Nephron (organoid): ENCODE results near the gene BANF2.

Experiments
- H3K27ac Mint-ChIP-seq, 3 experiments: 2 replicates each; pipeline ENCODE4 v1.8.0; 2020; ENCODE audit warnings: mixed read lengths in 3 of 3, mild to moderate bottlenecking in 2 of 3, moderate library complexity in 1 of 3
- H3K27me3 Mint-ChIP-seq: 2 replicates; pipeline ENCODE4 v1.8.0; 2021; ENCODE audit warnings: low read depth, mild to moderate bottlenecking, moderate library complexity, mixed read lengths
- H3K36me3 Mint-ChIP-seq: 2 replicates; pipeline ENCODE4 v1.8.0; 2020; ENCODE audit warnings: low read depth, mixed read lengths
- H3K4me1 Mint-ChIP-seq: 2 replicates; pipeline ENCODE4 v1.8.0; 2020; ENCODE audit warnings: mixed read lengths
- H3K4me3 Mint-ChIP-seq, 3 experiments: 2 replicates each; pipeline ENCODE4 v1.8.0; 2020; ENCODE audit warnings: mild to moderate bottlenecking in 3 of 3, mixed read lengths in 3 of 3, moderate library complexity in 2 of 3
- H3K9me3 Mint-ChIP-seq: 2 replicates; pipeline ENCODE4 v1.8.0; 2020; ENCODE audit warnings: mixed read lengths
- CTCF ChIP-seq, 3 experiments: fragments of 200-600 bp; sonication (generic); IDR thresholded peaks; one replicate each; pipeline ENCODE4 v1.5.0; 2021; ENCODE audit warnings: antibody characterized with exemption in 3 of 3; ENCODE audit not compliant: unreplicated experiment in 3 of 3

BANF2 gene

GRCh38 chr20:17699931-17700351 is at the start of gene BANF2:
TSS of gene BANF2 (plus strand) at chr20:17699966. CDS start at chr20:17725026, 25,060 bp downstream.
- TF ChIP-seq CTCF (IDR thresholded peaks at IDR 0.05; ENCODE audit: unreplicated experiment in 3 of 3), result no peak
- no peak within 1 kb of the TSS for H3K4me3 Mint-ChIP-seq
- peaks cover 4% of the 10 kb centered on the region for H3K9me3 Mint-ChIP-seq
- no peaks in the 10 kb centered on the region for H3K36me3 Mint-ChIP-seq
- H3K27ac Mint-ChIP-seq, result no peak within 1 kb of the TSS
- H3K4me1 Mint-ChIP-seq, result no peaks in the 10 kb centered on the region
- no peaks in the 10 kb centered on the region for H3K27me3 Mint-ChIP-seq

GRCh38 chr20:17650301-17651128 is 49.3 kb upstream of the BANF2 start:
- H3K9me3 Mint-ChIP-seq, result no peaks in the 10 kb centered on the region
- H3K4me3 Mint-ChIP-seq, result peak overlapping the region in 2 of 3 experiments; percentile 8 to 11
- peaks cover 86% of the 10 kb centered on the region for H3K4me1 Mint-ChIP-seq
- no peaks in the 10 kb centered on the region for H3K27me3 Mint-ChIP-seq
- peak overlapping the region; percentile 65 to 79 (median 70) for H3K27ac Mint-ChIP-seq
- TF ChIP-seq CTCF (IDR thresholded peaks at IDR 0.05; ENCODE audit: unreplicated experiment in 3 of 3), result no peak
- peaks cover 12% of the 10 kb centered on the region for H3K36me3 Mint-ChIP-seq

GRCh38 chr20:17651129-17651759 is 48.5 kb upstream of the BANF2 start:
- Mint-ChIP-seq H3K9me3 (no peaks in the 10 kb centered on the region), H3K36me3 (peaks cover 14% of the 10 kb centered on the region), H3K4me1 (peaks cover 86% of the 10 kb centered on the region), H3K27me3 (no peaks in the 10 kb centered on the region), H3K27ac (peak overlapping the region; percentile 65 to 79 (median 70)), H3K4me3 (peak overlapping the region in 2 of 3 experiments; percentile 8 to 11)
- no peak for TF ChIP-seq CTCF (IDR thresholded peaks at IDR 0.05; ENCODE audit: unreplicated experiment in 3 of 3)

- Mint-ChIP-seq H3K4me1 (peaks cover 86% of the 10 kb centered on the region), H3K36me3 (peaks cover 20% of the 10 kb centered on the region), H3K9me3 (no peaks in the 10 kb centered on the region), H3K27me3 (no peaks in the 10 kb centered on the region), H3K4me3 (no peak overlapping the region), H3K27ac (peak overlapping the region in 2 of 3 experiments; percentile 44 to 52)
- no peak for TF ChIP-seq CTCF (IDR thresholded peaks at IDR 0.05; ENCODE audit: unreplicated experiment in 3 of 3)
These were observed 47.9 kb upstream of the BANF2 start for GRCh38 chr20:17651760-17652388.

- Mint-ChIP-seq H3K4me3 (no peak overlapping the region), H3K9me3 (no peaks in the 10 kb centered on the region), H3K27me3 (no peaks in the 10 kb centered on the region), H3K27ac (peak overlapping the region in 2 of 3 experiments; percentile 44 to 52), H3K36me3 (peaks cover 26% of the 10 kb centered on the region), H3K4me1 (peaks cover 86% of the 10 kb centered on the region)
- TF ChIP-seq CTCF (IDR thresholded peaks at IDR 0.05; ENCODE audit: unreplicated experiment in 3 of 3), result no peak
These were observed 47.4 kb upstream of the BANF2 start for GRCh38 chr20:17652411-17652810.
